ENCODE measurements around the gene PMFBP1. TPM values are rescaled to one million over a fixed set of nuclear protein-coding genes. Genes with fewer than 3 reads are reported as not detected.

PMFBP1 gene
- total RNA-seq, 1 experiment from 2014 or later = 0.55 TPM

- H2AFZ ChIP-seq = no peak overlapping the region
- H3K9me3 ChIP-seq (ENCODE audit: insufficient read depth, low read depth) = no peaks in the 10 kb centered on the region
- intact Hi-C loops (cut with micrococcal nuclease; ENCODE audit: unreplicated experiment) = no loop called here
- H3K4me3 ChIP-seq = no peak overlapping the region
- H3K4me1 ChIP-seq (replicated peaks; ENCODE audit: insufficient read depth) = no peaks in the 10 kb centered on the region
- no peak overlapping the region for H3K27ac ChIP-seq
- POLR2A ChIA-PET (ENCODE audit: unreplicated experiment) = no interaction called here
- BruUV-seq (replicated peaks) = no TSS peak
- no peaks in the 10 kb centered on the region; the same call in 1 of the 2 replicates for H3K36me3 ChIP-seq (ENCODE audit: low read depth)
- no peaks in the 10 kb centered on the region for H3K79me2 ChIP-seq (ENCODE audit: low read depth)
- CTCF ChIA-PET = no interaction called here
- H3K27me3 ChIP-seq (ENCODE audit: insufficient read depth, low read depth) = no peaks in the 10 kb centered on the region
- TF ChIP-seq CTCF (conservative IDR thresholded peaks at IDR 0.05) (no peak), EZH2 (IDR thresholded peaks at IDR 0.05; ENCODE audit: low read depth) (no peak)
- H3K9me2 ChIP-seq (ENCODE audit: insufficient read depth) = no peaks in the 10 kb centered on the region
- H4K20me1 ChIP-seq (ENCODE audit: insufficient read depth) = no peaks in the 10 kb centered on the region
- no peak for DNase-seq
- no peaks in the 10 kb centered on the region; the same call in 1 of the 2 replicates for H3F3A ChIP-seq (ENCODE audit: insufficient read depth, low read depth)
- no peak overlapping the region for H3K4me2 ChIP-seq
Measured at GRCh38 chr16:72112906-72113615, 58.9 kb downstream of the PMFBP1 start.

GRCh38 chr16:72112452-72112792, 59.5 kb downstream of the PMFBP1 start:
- POLR2A ChIA-PET (ENCODE audit: unreplicated experiment) = no interaction called here
- no peak for DNase-seq
- H3K36me3 ChIP-seq (ENCODE audit: low read depth) = no peaks in the 10 kb centered on the region; the same call in 1 of the 2 replicates
- no peaks in the 10 kb centered on the region for H4K20me1 ChIP-seq (ENCODE audit: insufficient read depth)
- no peaks in the 10 kb centered on the region for H3K9me2 ChIP-seq (ENCODE audit: insufficient read depth)
- BruUV-seq (replicated peaks) = no TSS peak
- H3K9me3 ChIP-seq (ENCODE audit: insufficient read depth, low read depth) = no peaks in the 10 kb centered on the region
- no peaks in the 10 kb centered on the region for H3K79me2 ChIP-seq (ENCODE audit: low read depth)
- no peaks in the 10 kb centered on the region; the same call in 1 of the 2 replicates for H3F3A ChIP-seq (ENCODE audit: insufficient read depth, low read depth)
- intact Hi-C loops (cut with micrococcal nuclease; ENCODE audit: unreplicated experiment) = no loop called here
- H2AFZ ChIP-seq = no peak overlapping the region
- CTCF ChIA-PET = no interaction called here
- H3K4me1 ChIP-seq (replicated peaks; ENCODE audit: insufficient read depth) = no peaks in the 10 kb centered on the region
- no peak overlapping the region for H3K4me2 ChIP-seq
- H3K27ac ChIP-seq = no peak overlapping the region
- H3K27me3 ChIP-seq (ENCODE audit: insufficient read depth, low read depth) = no peaks in the 10 kb centered on the region
- TF ChIP-seq CTCF (conservative IDR thresholded peaks at IDR 0.05) (no peak), EZH2 (IDR thresholded peaks at IDR 0.05; ENCODE audit: low read depth) (no peak)
- no peak overlapping the region for H3K4me3 ChIP-seq

GRCh38 chr16:72111657-72112451, 60.1 kb downstream of the PMFBP1 start:
- H3K4me3 ChIP-seq = no peak overlapping the region
- no peak overlapping the region for H2AFZ ChIP-seq
- H3K4me1 ChIP-seq (replicated peaks; ENCODE audit: insufficient read depth) = no peaks in the 10 kb centered on the region
- no peak for TF ChIP-seq CTCF (conservative IDR thresholded peaks at IDR 0.05)
- TF ChIP-seq EZH2 (IDR thresholded peaks at IDR 0.05; ENCODE audit: low read depth) = no peak
- CTCF ChIA-PET = no interaction called here
- H3K9me3 ChIP-seq (ENCODE audit: insufficient read depth, low read depth) = no peaks in the 10 kb centered on the region
- DNase-seq = no peak
- H3K36me3 ChIP-seq (ENCODE audit: low read depth) = no peaks in the 10 kb centered on the region; the same call in 1 of the 2 replicates
- no peaks in the 10 kb centered on the region for H3K9me2 ChIP-seq (ENCODE audit: insufficient read depth)
- no peaks in the 10 kb centered on the region for H4K20me1 ChIP-seq (ENCODE audit: insufficient read depth)
- no peak overlapping the region for H3K4me2 ChIP-seq
- no peak overlapping the region for H3K27ac ChIP-seq
- BruUV-seq (replicated peaks) = no TSS peak
- intact Hi-C loops (cut with micrococcal nuclease; ENCODE audit: unreplicated experiment) = no loop called here
- no peaks in the 10 kb centered on the region; the same call in 1 of the 2 replicates for H3F3A ChIP-seq (ENCODE audit: insufficient read depth, low read depth)
- POLR2A ChIA-PET (ENCODE audit: unreplicated experiment) = interaction anchor here (0.6 kb wide), 1 partner anchor 388 kb away, joined by 3 read pairs; no protein-coding TSS in a partner anchor
- no peaks in the 10 kb centered on the region for H3K27me3 ChIP-seq (ENCODE audit: insufficient read depth, low read depth)
- no peaks in the 10 kb centered on the region for H3K79me2 ChIP-seq (ENCODE audit: low read depth)

All from PC-9 (cell line).